Measurements from ENCODE around the gene ANKRD53.

DNA sequence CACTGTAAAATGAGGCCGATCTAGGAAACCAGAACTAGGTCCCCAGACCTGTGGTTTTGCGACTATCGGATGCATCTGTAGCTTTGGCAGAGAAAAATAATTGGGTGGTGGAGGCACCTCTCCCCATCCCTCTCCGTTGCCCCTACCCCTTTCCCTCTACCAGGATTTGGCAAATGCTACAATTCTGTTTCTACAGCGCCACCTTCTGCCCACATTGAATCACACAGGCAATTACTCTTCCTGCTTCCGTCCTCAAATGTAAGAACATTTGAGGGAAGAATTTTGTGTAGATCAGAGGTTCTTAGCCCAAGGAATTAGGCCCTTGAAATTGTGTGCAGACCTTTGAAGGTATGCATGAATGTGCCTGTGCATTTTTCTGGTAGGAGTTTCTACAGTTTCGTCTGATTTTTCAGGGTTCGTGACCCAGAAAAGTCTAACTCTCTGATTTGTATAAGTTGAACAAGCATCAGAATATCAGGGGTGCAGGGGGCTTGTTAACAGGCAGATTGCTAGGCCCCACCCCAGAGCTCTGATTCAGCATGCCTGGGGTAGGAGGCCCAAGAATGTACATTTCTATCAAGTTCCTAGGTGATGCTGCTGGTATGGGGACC, 31.5 kb upstream of the ANKRD53 start:
- TF ChIP-seq, protein P1, sequence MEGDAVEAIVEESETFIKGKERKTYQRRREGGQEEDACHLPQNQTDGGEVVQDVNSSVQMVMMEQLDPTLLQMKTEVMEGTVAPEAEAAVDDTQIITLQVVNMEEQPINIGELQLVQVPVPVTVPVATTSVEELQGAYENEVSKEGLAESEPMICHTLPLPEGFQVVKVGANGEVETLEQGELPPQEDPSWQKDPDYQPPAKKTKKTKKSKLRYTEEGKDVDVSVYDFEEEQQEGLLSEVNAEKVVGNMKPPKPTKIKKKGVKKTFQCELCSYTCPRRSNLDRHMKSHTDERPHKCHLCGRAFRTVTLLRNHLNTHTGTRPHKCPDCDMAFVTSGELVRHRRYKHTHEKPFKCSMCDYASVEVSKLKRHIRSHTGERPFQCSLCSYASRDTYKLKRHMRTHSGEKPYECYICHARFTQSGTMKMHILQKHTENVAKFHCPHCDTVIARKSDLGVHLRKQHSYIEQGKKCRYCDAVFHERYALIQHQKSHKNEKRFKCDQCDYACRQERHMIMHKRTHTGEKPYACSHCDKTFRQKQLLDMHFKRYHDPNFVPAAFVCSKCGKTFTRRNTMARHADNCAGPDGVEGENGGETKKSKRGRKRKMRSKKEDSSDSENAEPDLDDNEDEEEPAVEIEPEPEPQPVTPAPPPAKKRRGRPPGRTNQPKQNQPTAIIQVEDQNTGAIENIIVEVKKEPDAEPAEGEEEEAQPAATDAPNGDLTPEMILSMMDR (IDR thresholded peaks at IDR 0.05), result peak; percentile 82
- TF ChIP-seq EZH2 (IDR thresholded peaks at IDR 0.05; ENCODE audit: borderline replicate concordance, insufficient read depth, low read depth, low read length, poor library complexity, severe bottlenecking), result no peak
